ENCODE results near the gene MEPCE. TPM values are rescaled to one million over a fixed set of nuclear protein-coding genes. Genes with fewer than 3 reads are reported as not detected.
A peak's percentile ranks its signal among the peaks of the same experiment; 100 is the strongest.

The MEPCE gene
- total and polyA plus RNA-seq, 9 of the 15 experiments (the other 6 are each of a cell fraction or from before 2014, with no cell fraction given) = 10.9 to 76.3 (median 44.1) TPM

GRCh38 chr7:100390286-100391009 lies 39.2 kb upstream of the MEPCE start:
- FAIRE-seq (no peak), DNase-seq (ENCODE audit: extremely low read depth in 1 of 4, low spot score in 3 of 4) (no peak), ATAC-seq (peak; percentile 22; the same call in 1 of the 3 replicates)
- no TSS peak for BruUV-seq (replicated peaks)
- no peak overlapping the region; a peak in 1 of 4 replicates for H3K9ac ChIP-seq (ENCODE audit: insufficient read depth in 1 of 2, low read depth in 2 of 2, low read length in 2 of 2)
- ChIA-PET CTCF (ENCODE audit: low intra/inter-chr PET ratio) (interaction anchor here (0.6 to 0.7 kb wide), 2 partner anchors 13 to 78 kb away, joined by 3 read pairs; no protein-coding TSS in a partner anchor), POLR2A (interaction anchor here (0.7 to 2.2 kb wide), 3 partner anchors 9 to 15 kb away, joined by 3 to 9 read pairs (median 5); no protein-coding TSS in a partner anchor)
- H3K9me1 ChIP-seq (ENCODE audit: control insufficient read depth, insufficient read depth, low read length) = no peaks in the 10 kb centered on the region
- H3K4me2 ChIP-seq (ENCODE audit: insufficient read depth, low read length) = no peak overlapping the region
- H3K27me3 ChIP-seq (ENCODE audit: control insufficient read depth in 2 of 2, insufficient read depth in 2 of 2, low read length in 2 of 2) = peaks cover 18 to 23% of the 10 kb centered on the region in 2 experiments; a peak in 4 of 5 replicates
- TF ChIP-seq RBM15 (IDR thresholded peaks at IDR 0.05; ENCODE audit: insufficient read depth, low read length) (no peak), FOXK1 (CRISPR knock-in tag; IDR thresholded peaks at IDR 0.05; ENCODE audit: borderline replicate concordance) (no peak), PCBP2 (IDR thresholded peaks at IDR 0.05; ENCODE audit: low read depth, low read length, poor library complexity, severe bottlenecking) (no peak), POU5F1 (IDR thresholded peaks at IDR 0.05; ENCODE audit: borderline replicate concordance, low read depth, low read length, partially characterized antibody) (no peak), BRD4 (IDR thresholded peaks at IDR 0.05) (no peak)
- no peaks in the 10 kb centered on the region for H4K20me1 ChIP-seq (replicated peaks; ENCODE audit: control insufficient read depth, insufficient read depth, low read length)
- H3K9me3 ChIP-seq (replicated peaks; ENCODE audit: control insufficient read depth, insufficient read depth, low read depth, low read length) = no peaks in the 10 kb centered on the region
- no peaks in the 10 kb centered on the region for H3K36me3 ChIP-seq (ENCODE audit: control insufficient read depth, insufficient read depth, low read length)
- no peak overlapping the region for H2AFZ ChIP-seq (ENCODE audit: low read depth, low read length)
- H3K4me1 ChIP-seq (replicated peaks in 1 of 2; ENCODE audit: control insufficient read depth in 2 of 2, insufficient read depth in 2 of 2, low read length in 2 of 2) = peaks cover 0 to 4% of the 10 kb centered on the region in 2 experiments; a peak in 1 of 5 replicates
- H3K79me2 ChIP-seq (ENCODE audit: control insufficient read depth, insufficient read depth, low read length) = no peaks in the 10 kb centered on the region
- in situ Hi-C loops (cut with MboI) = no loop called here
- intact Hi-C loops (cut with micrococcal nuclease) = no loop called here
- no peak overlapping the region for H3K4me3 ChIP-seq
- WGBS (ENCODE audit: insufficient coverage, low coverage, missing lambda C conversion rate) = 7% methylated on average over 3 of the region's 3 CpGs
- no peak overlapping the region for H3K27ac ChIP-seq (ENCODE audit: extremely low read depth, low read depth, low read length)
